Right atrium auricular region (tissue), 2 donors: Measurements from ENCODE around the gene DYNLT4. TPM values are rescaled to one million over a fixed set of nuclear protein-coding genes. Genes with fewer than 3 reads are reported as not detected.
"Not testable (repeated sequence)": the region's sequence is repeated elsewhere in the genome, so short reads cannot be mapped to it uniquely, and the experiment has no call there.

Source experiments
- DNase-seq: peaks from one replicate; pipeline ENCODE4 v3.0.0-alpha.2; 2019; ENCODE audit warnings: low spot score
- H3K27ac ChIP-seq, 2 donors: fragments of 200-600 bp; sonication (generic); 1 replicate in 1 of 2; 2 replicates in 1 of 2; pipeline ENCODE4 v1.5.1; 2016 to 2019
- H3K27me3 ChIP-seq, 2 donors: fragments of 200-600 bp; sonication (generic); one replicate each; pipeline versions ENCODE4 v1.5.1 to v1.6.0; 2017 to 2019
- H3K36me3 ChIP-seq: fragments of 200-600 bp; sonication (generic); one replicate; pipeline ENCODE4 v1.5.1; 2016
- H3K4me1 ChIP-seq, 2 donors: fragments of 200-600 bp; sonication (generic); one replicate each; pipeline versions ENCODE4 v1.5.1 to v1.6.0; 2017 to 2019
- H3K4me3 ChIP-seq, 2 donors: fragments of 200-600 bp; sonication (generic); 1 replicate in 1 of 2; 2 replicates in 1 of 2; pipeline ENCODE4 v1.5.1; 2017 to 2019; ENCODE audit warnings: mild to moderate bottlenecking in 1 of 2, moderate library complexity in 1 of 2
- H3K9me3 ChIP-seq, 2 donors: fragments of 200-600 bp; sonication (generic); one replicate each; pipeline ENCODE4 v1.5.1; 2019
- CTCF ChIP-seq, 2 donors: fragments of 200-600 bp; sonication (generic); IDR thresholded peaks; one replicate each; pipeline ENCODE4 v1.5.1; 2019; ENCODE audit warnings: antibody characterized with exemption in 2 of 2
- total RNA-seq, 2 donors: library from RNA; depleted of rRNA; stranded (reverse); fragments of >200 nt; gene quantifications; one replicate each; pipeline ENCODE4 v1.1.0, GENCODE V29; 2016

The DYNLT4 gene
- total RNA-seq, 2 donors from 2014 or later, result 2.4 TPM; not detected in 1

GRCh38 chr1:44842486-44842861 lies 35.3 kb upstream of the DYNLT4 start:
- TF ChIP-seq CTCF (IDR thresholded peaks at IDR 0.05), result no peak
- peak overlapping the region; percentile 7 to 59 for H3K27ac ChIP-seq

GRCh38 chr1:44839576-44839975 lies 32.4 kb upstream of the DYNLT4 start:
- Histone ChIP-seq H3K36me3 (no peaks in the 10 kb centered on the region), H3K27me3 (no peaks in the 10 kb centered on the region), H3K4me1 (peaks cover 0 to 13% of the 10 kb centered on the region in 2 donors), H3K4me3 (no peak overlapping the region), H3K27ac (no peak overlapping the region), H3K9me3 (no peaks in the 10 kb centered on the region)
- no peak for TF ChIP-seq CTCF (IDR thresholded peaks at IDR 0.05)
- no peak for DNase-seq

More at GRCh38 chr1:44842486-44842861, 35.3 kb upstream of the DYNLT4 start:
- Histone ChIP-seq H3K4me1 (peaks cover 0 to 13% of the 10 kb centered on the region in 2 donors), H3K36me3 (no peaks in the 10 kb centered on the region), H3K27me3 (no peaks in the 10 kb centered on the region), H3K9me3 (no peaks in the 10 kb centered on the region), H3K4me3 (peak overlapping the region; percentile 34 to 60)
- no peak for DNase-seq

GRCh38 chr1:44838294-44838693 lies 31.1 kb upstream of the DYNLT4 start:
- DNase-seq, result not testable (repeated sequence)

GRCh38 chr1:44835738-44836675 lies 28.9 kb upstream of the DYNLT4 start:
- Histone ChIP-seq H3K27me3 (no peaks in the 10 kb centered on the region), H3K4me3 (peak overlapping the region in 1 of 2 donors; percentile 9), H3K36me3 (no peaks in the 10 kb centered on the region), H3K9me3 (no peaks in the 10 kb centered on the region), H3K27ac (no peak overlapping the region), H3K4me1 (no peaks in the 10 kb centered on the region)
- DNase-seq, result peak; percentile 87
- TF ChIP-seq CTCF (IDR thresholded peaks at IDR 0.05), result peak; percentile 76 to 88

More at GRCh38 chr1:44838294-44838693, 31.1 kb upstream of the DYNLT4 start:
- H3K36me3 ChIP-seq, H3K27ac ChIP-seq, H3K4me1 ChIP-seq, H3K27me3 ChIP-seq, H3K4me3 ChIP-seq, H3K9me3 ChIP-seq: not testable (repeated sequence)

GRCh38 chr1:44834328-44834727 lies 27.2 kb upstream of the DYNLT4 start:
- Histone ChIP-seq H3K36me3 (no peaks in the 10 kb centered on the region), H3K27me3 (no peaks in the 10 kb centered on the region), H3K9me3 (no peaks in the 10 kb centered on the region), H3K27ac (no peak overlapping the region), H3K4me1 (no peaks in the 10 kb centered on the region), H3K4me3 (no peak overlapping the region)
- DNase-seq, result no peak
- TF ChIP-seq CTCF (IDR thresholded peaks at IDR 0.05), result no peak

- no peak for DNase-seq
- Histone ChIP-seq H3K9me3 (no peaks in the 10 kb centered on the region), H3K4me1 (no peaks in the 10 kb centered on the region), H3K4me3 (no peak overlapping the region), H3K27me3 (no peaks in the 10 kb centered on the region), H3K27ac (no peak overlapping the region), H3K36me3 (no peaks in the 10 kb centered on the region)
- no peak for TF ChIP-seq CTCF (IDR thresholded peaks at IDR 0.05)
Observed at GRCh38 chr1:44832056-44832705, 25.0 kb upstream of the DYNLT4 start.
